Fibroblast of skin of abdomen (primary cell): ENCODE results near the gene BBS1.
A peak's percentile ranks its signal among the peaks of the same experiment; 100 is the strongest.

Experiments used
- DNase-seq: peaks from one replicate; pipeline ENCODE4 v3.0.0-alpha.2; 2013

BBS1 gene

DNA sequence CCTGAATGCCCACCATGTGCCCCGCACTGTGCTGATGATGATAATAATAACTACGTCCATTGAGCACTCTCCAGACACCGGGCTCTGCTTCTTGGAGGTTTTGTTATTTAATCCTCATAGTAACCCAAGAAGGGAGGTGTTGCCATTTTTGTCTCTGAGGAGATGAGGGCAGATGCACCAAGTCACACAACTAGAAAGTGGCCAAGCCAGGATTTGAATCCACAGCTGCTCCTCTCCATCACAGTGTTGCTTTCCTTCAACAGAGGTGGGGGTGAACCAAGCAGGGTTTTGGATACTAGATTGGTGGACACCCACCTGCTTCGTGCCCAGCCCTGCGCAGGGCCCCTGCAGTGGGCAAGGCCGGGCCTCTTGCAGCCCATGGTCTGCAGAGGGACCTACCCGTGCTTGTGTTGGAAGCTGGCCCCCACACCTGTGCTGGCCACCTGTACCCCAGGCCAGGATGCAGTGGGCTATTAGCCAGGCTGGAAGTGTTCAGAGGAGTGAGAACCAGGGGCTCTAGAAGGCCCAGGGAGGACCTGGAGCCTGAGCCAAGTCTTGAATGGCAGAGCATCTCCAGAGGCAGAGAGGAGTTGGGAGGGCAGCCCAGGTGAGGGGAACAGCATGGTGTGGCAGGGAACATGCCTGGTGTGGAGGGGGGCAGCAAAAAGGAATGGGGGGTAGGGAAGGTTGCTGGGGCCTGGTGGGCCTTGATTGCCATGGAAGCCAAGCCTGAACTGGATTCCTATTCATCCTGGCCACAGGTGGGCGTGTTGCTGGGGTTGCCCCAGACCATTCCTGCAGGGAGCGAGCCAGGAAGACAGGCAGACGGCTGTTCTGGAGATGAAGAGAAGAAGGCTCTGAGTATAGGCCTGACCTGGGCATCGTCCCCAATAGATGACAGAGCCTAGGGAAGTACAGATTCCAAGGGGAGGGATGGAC lies 32.9 kb upstream of the BBS1 start:
- no peak for DNase-seq

DNA sequence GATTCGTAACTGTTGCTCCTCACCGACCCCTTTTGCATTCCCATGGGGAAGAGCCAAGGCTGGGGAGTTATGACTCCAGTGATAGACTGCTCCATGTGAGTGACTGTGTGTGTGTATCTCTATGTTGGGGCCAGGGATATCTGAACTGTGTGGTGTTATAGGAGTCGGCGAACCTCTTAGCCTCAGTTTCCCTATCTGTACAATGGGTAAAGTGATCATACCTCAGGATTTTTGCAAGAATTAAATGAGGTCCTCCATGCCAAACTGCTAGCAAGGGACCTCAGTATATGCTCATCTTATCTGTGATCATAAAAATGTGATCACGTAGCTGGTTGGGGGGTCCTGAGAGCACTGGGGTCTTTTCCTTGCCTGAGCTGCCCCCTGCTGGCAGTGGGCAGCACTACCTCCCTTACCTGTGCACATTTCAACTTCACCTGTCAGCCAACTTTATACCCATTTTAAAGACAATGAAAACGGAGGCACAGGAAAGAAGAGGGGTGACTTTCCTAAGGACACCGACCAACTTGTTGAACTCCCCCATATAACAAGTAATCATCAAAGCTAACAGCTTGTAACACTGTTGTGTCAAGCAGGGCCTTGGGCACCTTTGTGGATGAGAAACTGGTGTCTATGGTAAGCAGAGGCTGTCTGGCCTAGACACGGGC lies 31.6 kb upstream of the BBS1 start:
- no peak for DNase-seq

DNA sequence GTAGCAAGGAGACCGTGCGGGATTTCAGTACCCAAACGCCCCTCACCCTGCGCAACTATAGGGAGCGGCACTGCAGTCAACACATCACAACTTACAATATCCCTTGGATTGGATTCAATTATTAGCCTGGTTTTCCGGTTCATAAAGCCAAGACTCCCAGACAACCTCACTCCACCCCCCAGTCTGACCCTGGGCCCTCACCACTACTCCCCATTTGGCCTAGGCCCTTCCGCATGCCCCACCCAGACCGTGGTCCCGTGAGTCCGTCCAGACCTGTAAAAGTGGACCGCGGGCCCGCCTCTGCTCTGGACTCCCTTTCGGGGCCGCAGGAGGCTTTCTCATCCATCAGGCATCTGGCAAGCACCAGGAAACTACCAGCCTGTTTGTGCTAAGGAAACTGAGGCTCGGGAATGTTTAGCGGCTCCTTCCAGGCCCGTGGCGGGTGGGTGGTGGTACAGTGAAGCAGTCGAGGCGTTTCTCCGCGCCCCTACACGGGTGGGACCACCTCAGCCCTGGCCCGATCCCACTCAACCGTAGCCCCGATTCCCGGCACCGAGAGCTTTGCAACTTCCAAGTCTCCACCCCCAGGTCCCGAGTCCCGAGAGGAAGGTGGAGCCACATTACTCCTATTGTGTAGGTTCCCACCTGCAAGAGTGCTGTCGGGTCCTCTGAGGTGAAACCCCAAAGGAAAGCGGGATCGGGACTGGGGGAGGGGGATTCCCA lies 30.9 kb upstream of the BBS1 start:
- peak; percentile 31 for DNase-seq

DNA sequence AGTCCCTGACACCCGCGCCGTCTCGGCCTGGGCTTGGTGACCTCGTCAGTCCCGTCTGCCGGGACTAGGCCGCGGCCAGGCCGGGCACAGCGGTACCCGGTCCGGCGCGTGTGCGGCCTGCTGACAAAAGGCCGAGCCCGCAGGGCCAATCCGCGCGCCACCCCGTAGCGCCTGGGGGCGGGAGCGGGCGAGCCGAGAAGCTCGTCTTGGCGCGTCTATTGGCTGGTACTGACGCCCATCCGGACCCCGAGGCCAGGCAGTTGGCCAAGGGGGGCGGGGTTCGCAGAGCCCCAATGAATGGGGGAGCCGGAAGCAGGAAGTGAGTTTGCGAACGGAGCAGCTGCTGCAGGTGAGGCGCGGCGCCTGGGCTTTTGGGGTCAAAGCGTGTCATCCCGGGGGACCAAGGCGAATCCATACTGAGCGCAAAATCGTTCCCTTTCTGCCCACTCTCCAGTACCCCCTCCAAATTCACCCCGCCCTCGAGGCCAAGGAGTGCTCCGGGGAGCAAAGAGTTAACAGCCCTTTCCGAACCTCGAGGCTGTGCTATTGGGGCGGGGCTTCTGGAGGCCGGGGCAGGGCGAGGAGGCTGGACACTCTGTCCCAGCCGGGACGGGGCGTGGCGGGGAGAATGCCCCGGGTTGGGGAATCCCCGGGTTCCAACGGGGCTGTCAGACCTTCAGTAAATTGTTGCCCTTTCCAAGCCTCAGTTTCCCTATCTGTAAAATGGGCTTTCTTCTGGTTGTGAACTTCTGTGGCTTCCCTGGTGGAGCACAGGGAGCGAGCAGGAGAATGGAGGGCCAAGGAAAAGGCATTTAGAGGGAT lies 30.1 kb upstream of the BBS1 start, which contains the start of gene DPP3:
TSS of gene DPP3 (plus strand) at position 318 of the 822 bp plus-strand sequence. CDS start 1,767 bp downstream, outside the sequence.
- DNase-seq = peak; percentile 96

DNA sequence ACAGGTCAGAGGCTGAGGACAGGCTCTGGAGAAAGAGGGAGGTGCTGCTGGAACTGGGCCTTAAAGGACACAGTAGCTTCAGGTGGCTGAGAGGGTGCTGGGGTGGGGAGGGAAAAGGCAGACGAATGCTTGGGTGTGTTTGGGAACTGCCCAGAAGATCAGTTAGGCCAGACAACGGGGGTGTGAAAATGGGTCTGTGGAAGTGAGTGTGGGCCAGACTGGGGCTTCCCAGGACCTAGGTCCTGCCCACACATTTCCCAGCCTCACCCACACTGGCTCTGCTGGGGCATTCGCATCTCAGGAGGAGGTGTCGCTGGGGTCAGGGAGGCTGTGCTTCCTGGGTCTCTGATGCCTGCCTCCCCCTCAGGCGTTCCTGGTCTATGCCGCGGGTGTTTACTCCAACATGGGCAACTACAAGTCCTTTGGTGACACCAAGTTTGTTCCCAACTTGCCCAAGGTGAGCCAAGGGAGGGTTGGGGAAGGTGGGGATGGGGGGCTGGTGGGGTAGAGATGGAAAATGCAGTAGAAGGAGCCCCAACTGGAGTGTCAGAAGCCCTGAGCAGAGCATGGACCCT lies 25.5 kb upstream of the BBS1 start:
- DNase-seq = no peak

DNA sequence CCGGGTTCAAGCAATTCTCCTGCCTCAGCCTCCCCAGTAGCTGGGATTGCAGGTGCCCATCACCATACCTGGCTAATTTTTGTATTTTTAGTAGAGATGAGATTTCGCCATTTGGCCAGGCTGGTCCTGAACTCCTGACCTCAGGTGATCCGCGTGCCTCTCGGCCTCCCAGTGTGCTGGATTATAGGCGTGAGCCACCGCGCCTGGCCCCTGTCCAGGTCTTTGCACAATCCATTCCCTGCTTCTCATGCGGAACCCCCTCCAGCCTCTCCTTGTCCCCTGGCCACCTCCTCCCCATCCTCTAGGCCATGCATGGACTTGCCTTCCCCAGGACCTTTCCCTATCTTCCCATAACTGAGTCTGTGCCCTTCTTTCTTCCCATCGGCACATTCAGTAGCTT lies 21.5 kb upstream of the BBS1 start:
- no peak for DNase-seq

DNA sequence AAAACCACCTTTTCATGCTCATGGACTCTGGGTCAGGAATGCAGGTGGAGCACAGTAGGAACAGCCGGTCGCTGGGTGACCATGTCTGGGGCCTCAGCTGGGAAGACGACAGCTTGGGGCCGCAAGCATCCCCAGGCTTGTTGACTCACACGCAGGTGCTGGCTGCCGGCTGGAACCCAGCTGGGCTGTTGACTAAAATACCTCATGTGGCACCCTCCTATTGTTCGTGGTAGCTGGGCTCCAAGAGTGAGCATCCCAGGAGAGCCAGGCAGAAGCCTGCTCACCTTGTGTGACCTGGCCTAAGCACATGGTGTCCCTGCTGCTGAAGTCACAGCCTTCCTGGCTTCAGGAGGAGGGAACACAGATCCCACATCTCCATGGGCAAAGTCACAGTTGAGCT lies 20.8 kb upstream of the BBS1 start:
- DNase-seq = no peak

DNA sequence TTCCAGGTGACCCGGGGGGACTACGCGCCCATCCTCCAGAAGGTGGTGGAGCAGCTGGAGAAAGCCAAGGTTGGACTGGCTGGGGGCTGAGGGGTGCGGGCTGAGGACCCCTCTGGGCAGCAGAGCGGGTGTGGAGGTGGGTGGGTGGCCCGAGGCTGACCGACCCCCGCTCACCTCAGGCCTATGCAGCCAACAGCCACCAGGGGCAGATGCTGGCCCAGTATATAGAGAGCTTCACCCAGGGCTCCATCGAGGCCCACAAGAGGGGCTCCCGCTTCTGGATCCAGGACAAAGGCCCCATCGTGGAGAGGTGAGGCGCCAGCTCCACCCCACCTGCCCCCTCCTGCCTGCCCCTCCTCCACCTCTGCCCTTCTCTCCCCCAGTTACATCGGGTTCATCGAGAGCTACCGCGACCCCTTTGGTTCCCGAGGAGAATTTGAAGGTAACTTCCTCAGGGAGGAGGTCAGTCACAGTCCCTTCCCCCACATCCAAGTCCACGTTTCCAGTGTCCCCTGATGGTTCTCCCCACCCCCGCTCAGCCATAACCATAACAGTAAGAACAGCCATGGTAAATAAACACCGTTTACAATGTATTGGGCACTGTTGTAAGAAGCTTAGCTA lies 19.0 kb upstream of the BBS1 start:
- DNase-seq = no peak

DNA sequence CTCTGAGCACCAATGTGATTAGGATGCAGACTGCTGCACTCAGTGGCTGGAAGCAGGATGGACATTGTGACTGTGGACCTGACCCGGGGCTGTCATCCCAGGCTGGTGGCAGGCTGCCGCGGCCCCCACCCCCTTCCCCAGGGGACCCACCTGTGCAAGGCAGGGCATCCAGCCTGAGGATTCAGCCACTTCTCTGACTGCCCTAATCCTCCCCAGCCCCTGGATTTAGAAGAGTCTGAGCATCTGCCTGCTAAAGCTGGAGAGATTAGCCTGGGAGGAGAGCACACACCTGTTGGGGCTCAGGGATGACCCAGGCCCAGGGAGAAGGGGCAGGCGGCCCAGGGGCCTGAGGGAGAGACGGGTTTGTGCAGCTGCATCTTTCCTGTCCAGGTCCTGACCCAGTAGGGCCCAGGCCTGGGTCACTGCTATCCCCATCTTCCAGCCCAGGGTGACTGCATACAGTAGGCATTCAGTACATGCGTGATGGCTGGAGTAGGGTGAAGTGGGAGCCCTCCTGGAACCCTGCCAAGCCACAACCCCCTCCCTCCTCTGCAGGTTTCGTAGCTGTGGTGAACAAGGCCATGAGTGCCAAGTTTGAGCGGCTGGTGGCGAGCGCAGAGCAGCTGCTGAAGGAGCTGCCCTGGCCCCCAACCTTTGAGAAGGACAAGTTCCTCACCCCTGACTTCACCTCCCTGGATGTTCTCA lies 18.1 kb upstream of the BBS1 start:
- no peak for DNase-seq

DNA sequence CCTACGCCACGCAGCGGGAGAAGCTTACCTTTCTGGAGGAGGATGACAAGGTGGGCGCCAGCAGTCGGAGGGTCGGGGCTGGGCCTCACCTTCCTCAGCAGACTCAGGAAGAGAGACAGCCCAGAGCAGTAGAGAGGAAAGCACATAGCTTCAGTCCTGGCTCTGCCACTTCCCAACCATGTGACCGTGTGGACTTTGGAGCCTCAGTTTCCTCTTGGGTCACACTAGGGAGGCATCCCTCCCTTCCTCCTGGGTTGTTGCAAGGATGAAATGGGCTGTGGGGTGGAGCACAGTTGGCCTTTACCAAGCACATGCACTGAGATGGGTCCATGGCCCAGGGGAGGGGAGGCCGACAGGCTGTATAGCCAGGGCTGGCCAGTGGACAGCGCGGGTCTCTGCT lies 17.3 kb upstream of the BBS1 start:
- DNase-seq = no peak

DNA sequence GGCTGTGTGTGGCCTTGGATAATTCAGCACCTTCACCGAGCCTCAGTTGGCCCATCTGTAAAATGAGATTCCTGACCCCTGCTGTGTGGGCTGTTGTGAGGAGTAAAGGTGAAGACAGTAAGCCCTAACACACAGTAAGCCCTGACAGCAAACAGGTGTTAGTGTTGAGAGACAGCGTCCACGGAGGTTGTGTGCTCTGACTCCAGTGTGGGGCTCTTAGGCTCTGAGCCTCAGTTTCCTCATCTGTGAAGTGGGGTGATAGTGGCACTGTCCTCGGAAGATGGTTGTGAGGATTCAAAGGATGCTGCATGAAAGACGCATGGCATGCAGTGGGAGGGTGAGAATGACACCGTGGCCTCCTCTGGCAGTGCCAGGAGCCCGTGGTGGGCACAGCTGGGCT lies 16.0 kb upstream of the BBS1 start:
- no peak for DNase-seq

DNA sequence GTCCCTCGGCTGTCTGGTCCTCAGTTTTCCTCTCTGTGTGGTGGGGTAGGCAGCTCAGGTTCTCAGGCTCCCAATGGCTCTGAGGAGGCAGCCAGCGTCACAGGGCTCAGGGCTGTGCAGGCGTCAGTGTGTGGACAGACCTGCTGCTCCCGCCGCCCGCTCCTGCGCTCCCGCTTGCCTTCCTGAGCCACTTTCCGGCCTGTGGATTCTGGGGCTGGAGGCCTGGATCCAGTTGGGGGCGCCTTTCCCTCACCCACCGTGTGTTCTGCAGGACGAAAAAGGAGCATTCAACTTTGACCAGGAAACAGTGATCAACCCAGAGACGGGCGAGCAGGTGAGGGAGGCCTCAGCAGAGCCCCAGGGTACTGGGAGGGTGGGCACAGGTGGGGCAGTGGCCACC lies 15.5 kb upstream of the BBS1 start:
- no peak for DNase-seq

DNA sequence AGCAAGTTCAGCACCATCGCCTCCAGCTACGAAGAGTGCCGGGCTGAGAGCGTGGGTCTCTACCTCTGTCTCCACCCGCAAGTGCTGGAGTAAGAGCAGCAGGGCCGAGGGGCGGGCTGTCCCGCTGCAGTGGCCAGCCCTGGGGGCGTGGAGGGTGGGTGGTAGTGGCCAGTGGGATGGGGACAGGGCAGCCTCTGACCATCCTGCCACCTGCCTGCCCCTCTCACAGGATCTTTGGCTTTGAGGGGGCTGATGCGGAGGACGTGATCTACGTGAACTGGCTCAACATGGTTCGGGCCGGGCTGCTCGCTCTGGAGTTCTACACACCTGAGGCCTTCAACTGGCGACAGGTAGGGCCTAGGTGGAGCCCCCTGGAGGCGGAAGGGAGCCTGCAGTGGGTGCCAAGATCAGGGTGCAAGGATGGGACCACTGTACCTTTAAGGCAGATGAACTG lies 15.0 kb upstream of the BBS1 start:
- DNase-seq = no peak

DNA sequence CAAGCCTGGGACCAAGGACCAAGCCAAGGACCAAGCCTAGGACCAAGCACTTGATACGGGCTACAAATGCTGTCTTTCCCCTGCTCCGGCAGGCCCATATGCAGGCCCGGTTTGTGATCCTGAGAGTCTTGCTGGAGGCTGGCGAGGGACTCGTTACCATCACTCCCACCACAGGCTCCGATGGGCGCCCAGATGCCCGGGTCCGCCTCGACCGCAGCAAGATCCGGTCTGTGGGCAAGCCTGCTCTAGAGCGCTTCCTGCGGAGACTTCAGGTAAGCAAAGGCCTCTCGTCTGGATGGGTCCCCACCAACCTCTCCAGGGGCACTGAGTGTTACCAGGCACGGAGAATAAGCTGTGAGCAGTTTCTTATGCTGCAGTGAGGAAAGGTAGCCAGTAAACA lies 13.2 kb upstream of the BBS1 start:
- DNase-seq = no peak

DNA sequence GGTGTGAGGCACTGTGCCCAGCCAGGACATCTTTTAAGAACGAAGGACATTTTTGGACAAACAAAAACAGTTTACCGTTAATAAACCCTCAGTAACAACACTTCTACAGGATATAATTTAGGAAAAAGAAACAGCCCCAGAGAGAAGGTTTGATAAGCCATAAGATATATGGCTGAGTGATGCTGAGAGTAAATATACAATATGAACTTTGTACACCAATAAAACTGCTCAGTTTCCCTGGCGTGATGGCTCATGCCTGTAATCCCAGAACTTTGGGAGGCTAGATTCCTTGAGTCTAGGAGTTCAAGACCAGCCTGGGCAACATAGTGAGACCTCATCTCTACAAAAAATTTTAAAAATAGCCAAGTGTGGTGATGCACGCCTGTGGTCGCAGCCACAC lies 11.9 kb upstream of the BBS1 start:
- DNase-seq = no peak

DNA sequence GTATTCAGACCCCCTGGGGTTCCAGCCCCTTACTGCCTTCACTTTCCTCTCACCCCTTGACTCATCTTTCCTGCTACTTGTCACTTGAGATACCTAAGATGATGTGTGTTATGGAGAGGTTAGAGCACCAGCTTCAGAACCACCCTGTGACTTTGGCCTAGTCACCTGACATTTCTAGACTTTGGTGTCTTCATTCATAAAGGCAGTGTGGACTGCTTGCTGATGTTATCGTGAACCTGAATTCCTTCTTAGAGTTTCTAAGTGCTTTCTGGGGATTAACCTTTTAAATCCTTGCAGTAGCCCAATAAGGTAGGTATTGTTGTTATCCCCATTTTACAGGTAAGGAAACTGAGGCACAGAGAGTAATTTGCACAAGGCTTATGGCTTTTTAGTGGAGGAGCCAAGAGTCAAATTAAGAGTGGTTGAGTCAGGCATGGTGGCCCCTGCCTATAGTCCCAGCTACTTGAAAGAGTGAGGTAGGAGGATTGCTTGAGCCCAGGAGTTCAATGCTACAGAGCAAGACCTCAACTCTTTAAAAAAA lies 5.1 kb upstream of the BBS1 start:
- DNase-seq = no peak

DNA sequence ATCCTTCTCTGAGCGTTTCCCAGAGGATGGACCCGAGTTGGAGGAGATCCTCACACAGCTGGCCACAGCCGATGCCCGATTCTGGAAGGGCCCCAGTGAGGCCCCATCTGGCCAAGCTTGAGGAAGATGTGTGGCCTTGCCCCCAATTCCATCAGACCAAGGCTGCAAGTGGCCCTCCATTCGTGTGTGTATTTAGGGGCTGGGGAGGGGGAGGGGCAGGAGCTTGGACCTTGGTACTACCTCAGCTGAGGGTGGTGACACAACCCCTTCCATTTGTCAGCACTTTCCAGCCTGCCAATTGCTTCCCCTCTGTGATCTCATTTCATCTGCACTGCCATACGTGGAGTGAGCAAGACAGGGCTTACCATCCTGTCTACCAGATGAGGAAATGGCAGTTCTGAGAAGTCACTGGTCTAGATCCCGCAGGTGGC lies 1.3 kb upstream of the BBS1 start:
- no peak for DNase-seq

DNA sequence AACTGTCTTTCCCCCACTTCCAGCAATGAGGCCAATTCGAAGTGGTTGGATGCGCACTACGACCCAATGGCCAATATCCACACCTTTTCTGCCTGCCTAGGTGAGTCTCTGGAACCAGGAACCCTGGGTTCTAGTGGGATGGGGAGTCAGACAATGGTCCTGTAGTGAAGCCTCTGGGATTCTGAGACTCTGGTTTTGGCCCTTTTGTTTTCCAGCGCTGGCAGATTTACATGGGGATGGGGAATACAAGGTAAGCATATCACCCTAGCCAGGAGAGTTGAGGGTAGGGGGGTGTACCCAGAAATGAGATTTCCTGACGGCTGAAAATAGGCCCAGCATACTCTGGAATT lies 530 bp downstream of the BBS1 start:
- DNase-seq = no peak

DNA sequence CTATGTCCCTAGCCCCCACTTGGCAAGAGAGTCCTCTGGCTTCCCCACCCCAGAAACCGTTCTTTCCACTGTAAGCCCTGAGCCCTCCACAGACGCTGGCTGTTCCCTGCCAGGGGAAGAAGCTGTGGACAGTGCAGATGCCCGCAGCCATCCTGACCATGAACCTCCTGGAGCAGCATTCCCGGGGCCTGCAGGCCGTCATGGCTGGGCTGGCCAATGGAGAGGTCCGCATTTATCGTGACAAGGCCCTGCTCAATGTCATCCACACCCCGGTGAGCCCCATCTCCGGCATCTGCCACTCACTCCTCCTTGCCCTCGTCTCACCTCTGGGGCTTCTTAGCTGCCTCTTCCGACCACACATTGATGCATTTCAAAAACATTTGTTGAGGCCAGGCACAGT lies 13.2 kb downstream of the BBS1 start:
- DNase-seq = no peak

DNA sequence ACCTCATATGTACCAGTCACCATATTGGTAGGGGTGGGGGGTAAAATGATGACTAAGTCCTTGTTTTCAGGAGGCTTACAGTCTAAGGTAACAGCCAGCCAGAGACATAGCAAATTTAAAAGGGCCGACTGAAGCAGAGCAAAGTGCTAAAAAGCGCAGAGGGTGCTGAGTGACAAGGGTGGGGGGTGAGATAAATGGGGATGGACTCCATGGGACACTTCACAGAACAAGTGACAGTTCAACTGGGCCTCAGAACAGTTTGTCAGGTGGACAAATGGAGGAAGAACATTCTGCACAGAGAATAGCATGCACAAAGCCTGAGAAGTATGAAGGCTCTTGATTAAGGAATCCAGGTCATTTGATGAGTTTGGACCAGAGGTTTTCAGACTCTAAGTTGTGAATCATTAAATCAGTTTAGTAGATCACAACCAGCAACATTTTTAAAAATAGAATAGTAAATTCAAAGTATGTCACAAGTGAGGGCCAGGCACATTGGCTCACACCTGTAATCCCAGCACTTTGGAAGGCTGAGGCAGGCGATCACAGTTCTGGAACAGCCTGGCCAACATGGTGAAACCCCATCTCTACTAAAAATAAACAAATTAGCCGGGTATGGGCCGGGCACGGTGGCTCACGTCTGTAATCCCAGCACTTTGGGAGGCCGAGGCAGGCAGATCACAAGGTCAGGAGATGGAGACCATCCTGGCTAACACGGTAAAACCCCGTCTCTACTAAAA lies 14.0 kb downstream of the BBS1 start:
- DNase-seq = no peak
